GM12873 (cell line): ENCODE measurements around the gene CCER1.

Experiments used
- TF ChIP-seq, protein P1 (sequence below): IDR thresholded peaks from 2 replicates; pipeline ENCODE4 v1.5.1; 2012; ENCODE audit warnings: low read depth, mild to moderate bottlenecking, moderate library complexity, low read length, control low read depth; ENCODE audit not compliant: insufficient read depth; ENCODE audit errors: missing control alignments

CCER1 gene

GRCh38 chr12:90979019-90979418 lies 24.0 kb upstream of the CCER1 start:
- TF ChIP-seq, protein P1, sequence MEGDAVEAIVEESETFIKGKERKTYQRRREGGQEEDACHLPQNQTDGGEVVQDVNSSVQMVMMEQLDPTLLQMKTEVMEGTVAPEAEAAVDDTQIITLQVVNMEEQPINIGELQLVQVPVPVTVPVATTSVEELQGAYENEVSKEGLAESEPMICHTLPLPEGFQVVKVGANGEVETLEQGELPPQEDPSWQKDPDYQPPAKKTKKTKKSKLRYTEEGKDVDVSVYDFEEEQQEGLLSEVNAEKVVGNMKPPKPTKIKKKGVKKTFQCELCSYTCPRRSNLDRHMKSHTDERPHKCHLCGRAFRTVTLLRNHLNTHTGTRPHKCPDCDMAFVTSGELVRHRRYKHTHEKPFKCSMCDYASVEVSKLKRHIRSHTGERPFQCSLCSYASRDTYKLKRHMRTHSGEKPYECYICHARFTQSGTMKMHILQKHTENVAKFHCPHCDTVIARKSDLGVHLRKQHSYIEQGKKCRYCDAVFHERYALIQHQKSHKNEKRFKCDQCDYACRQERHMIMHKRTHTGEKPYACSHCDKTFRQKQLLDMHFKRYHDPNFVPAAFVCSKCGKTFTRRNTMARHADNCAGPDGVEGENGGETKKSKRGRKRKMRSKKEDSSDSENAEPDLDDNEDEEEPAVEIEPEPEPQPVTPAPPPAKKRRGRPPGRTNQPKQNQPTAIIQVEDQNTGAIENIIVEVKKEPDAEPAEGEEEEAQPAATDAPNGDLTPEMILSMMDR, result no peak

DNA sequence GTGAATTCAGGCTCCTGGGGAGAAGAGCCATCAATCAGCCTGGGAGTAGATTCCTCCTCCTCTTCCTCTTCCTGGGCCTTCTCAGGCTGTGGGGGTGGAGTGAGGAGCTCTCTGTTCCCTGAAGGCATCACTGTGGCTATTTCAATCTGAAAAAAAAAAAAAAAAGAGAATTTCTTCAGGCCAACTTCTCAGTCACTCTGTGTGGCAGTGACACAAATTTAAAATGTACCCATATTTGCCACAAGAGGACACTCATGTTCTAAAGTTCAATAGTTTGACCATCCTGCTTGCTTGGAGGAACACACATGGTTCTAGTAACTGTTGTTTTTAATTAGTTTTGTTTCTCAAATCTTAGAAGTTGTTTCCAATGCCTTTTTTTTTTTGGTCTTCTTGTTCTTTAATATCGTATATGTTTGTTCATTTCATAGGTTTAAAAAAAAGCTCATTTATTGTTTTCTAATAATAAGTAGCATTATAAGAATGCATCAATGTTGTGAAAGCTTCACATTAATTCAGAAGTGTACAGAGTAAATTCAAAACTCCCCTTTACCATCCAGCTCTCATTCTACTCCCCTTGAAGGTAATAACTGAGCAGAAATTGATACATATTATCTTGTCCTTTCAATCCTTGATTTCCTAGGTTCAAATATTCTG lies 23.3 kb upstream of the CCER1 start:
- TF ChIP-seq, protein P1, result peak; percentile 63

- TF ChIP-seq, protein P1, result no peak
Observed at GRCh38 chr12:90977224-90977623, 22.2 kb upstream of the CCER1 start.

DNA sequence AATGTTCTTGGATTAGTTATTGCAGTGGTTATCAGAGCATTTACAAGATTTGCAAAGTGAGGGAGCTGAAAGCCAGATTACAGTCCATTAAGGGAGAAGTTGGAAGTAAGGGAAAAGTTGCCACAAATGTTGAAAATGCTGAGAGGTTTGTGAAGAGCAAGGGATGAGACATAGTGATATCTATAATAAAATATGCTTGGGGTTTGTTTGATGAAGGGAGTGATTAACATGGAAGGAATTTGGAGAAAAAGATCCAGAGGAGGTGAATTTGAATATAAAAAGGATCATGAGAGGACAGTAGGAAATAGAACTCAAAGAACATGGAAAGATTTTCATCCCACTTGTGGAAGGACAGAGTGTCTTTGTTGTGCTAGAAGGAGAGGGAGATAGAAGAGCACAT lies 19.3 kb upstream of the CCER1 start:
- TF ChIP-seq, protein P1, result no peak

DNA sequence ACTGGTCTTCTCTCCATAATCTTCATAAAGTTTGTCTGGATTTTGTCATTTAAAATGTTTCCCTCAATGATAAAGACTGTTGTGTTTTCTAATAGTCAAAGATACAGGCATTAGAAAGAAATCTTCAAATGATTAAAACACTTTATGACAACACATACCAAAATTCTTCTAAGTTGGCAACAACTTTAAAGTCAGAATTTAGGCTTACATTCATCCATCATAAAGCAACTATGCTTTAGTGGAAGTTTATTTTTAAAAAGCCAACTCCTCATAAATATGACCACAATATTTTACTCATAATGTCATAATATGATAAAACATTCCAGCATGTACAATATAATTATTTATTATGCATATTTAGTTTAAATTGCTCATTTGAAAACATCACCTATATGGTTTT lies 17.2 kb upstream of the CCER1 start:
- TF ChIP-seq, protein P1, result no peak

DNA sequence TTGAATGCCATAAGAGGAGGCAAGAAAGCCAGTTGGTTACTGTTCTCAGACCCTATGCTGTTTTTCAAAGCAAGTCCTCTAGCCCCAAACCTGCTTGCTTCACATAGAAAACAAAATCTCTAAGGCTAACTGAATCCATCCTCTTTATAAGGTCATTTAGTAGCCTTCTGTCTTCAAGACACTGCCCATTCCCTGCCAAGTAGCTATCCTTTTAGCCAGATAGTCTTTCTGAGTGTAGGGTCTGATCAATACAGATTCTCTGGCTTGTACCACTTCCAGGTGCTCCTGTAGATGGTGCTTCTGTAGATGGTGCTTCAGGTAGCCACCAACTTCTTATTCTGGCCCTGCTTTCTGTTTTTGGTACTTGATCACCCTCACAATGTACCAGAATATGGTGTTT lies 15.9 kb upstream of the CCER1 start:
- TF ChIP-seq, protein P1, result no peak

DNA sequence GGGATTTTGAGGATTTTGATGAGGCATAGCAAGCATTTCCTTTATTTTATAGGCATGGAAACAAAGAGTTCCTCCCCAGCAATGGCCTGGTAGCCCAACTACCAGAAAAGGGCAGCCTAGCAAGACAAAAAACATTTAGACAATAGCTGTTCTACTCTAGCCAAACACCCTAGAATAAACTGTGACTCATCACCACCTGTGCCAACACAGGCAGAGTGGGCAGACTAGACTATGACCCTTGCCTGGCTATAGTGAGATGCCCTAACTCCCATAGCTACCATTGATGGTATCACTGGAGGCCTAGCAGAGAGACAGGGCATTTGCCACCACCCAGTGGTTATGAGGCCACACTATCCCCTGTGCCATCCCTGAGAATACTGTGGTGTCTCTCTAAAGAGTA lies 15.5 kb upstream of the CCER1 start:
- TF ChIP-seq, protein P1, result no peak

- TF ChIP-seq, protein P1, result no peak
Observed at GRCh38 chr12:90969851-90970250, 14.9 kb upstream of the CCER1 start.
